Tibial nerve (tissue), 4 donors: ENCODE data around the gene KAZN. TPM values are rescaled to one million over a fixed set of nuclear protein-coding genes. Genes with fewer than 3 reads are reported as not detected.

Experiments
- DNase-seq, 2 donors: peaks; one replicate each; pipeline ENCODE4 v3.0.0-alpha.2; 2019; ENCODE audit warnings: low spot score in 2 of 2
- H3K27ac ChIP-seq, 4 donors: fragments of 200-600 bp; sonication (generic) in 3 of 4; one replicate each; pipeline ENCODE4 v1.5.1; 2017 to 2019; ENCODE audit warnings: mild to moderate bottlenecking in 1 of 4
- H3K27me3 ChIP-seq, 2 donors: fragments of 200-600 bp; sonication (generic) in 1 of 2; one replicate each; pipeline versions ENCODE4 v1.5.1 to v1.6.0; 2017 to 2019
- H3K36me3 ChIP-seq, 3 donors: fragments of 200-600 bp; sonication (generic); one replicate each; pipeline ENCODE4 v1.5.1; 2018 to 2019
- H3K4me1 ChIP-seq, 4 donors: fragments of 200-600 bp; sonication (generic) in 3 of 4; one replicate each; pipeline ENCODE4 v1.5.1; 2017 to 2019
- H3K4me3 ChIP-seq, 4 donors: fragments of 200-600 bp; sonication (generic) in 3 of 4; one replicate each; pipeline ENCODE4 v1.5.1; 2017 to 2019; ENCODE audit warnings: mild to moderate bottlenecking in 1 of 4, moderate library complexity in 1 of 4
- H3K9me3 ChIP-seq, 4 donors: fragments of 200-600 bp; sonication (generic) in 3 of 4; one replicate each; pipeline ENCODE4 v1.5.1; 2017 to 2019
- CTCF ChIP-seq, 5 experiments: fragments of 200-600 bp in 3 of 5; fragments of 450-650 bp in 2 of 5; sonication (generic) in 3 of 5; IDR thresholded peaks; one replicate each; pipeline ENCODE4 v1.5.1; 2016 to 2019; ENCODE audit warnings: antibody characterized with exemption in 5 of 5, mild to moderate bottlenecking in 3 of 5, moderate library complexity in 2 of 5
- EP300 ChIP-seq, 2 donors: sonication (generic); formaldehyde crosslinking; IDR thresholded peaks; one replicate each; pipeline ENCODE4 v1.6.1; 2017; ENCODE audit warnings: antibody characterized with exemption in 2 of 2, mild to moderate bottlenecking in 1 of 2
- POLR2A ChIP-seq, 2 donors: fragments of 450-650 bp; IDR thresholded peaks; one replicate each; pipeline ENCODE4 v1.6.1; 2017; ENCODE audit warnings: antibody characterized with exemption in 2 of 2, mild to moderate bottlenecking in 2 of 2, moderate library complexity in 2 of 2
- WGBS, 2 donors: methylation state at CpG; one replicate each; pipeline ENCODE4 v1.1.5; 2018; 5-methylcytosine and 5-hydroxymethylcytosine counted together
- total RNA-seq, 4 donors: library from RNA; depleted of rRNA; stranded (reverse); fragments of >200 nt; gene quantifications; one replicate each; pipeline ENCODE4 v1.1.0, GENCODE V29; 2016

Gene KAZN
- total RNA-seq, 4 donors from 2014 or later = 16.0 to 29.2 (median 22.2) TPM

- Histone ChIP-seq H3K4me1 (no peaks in the 10 kb centered on the region), H3K9me3 (no peaks in the 10 kb centered on the region), H3K4me3 (no peak overlapping the region), H3K27me3 (no peaks in the 10 kb centered on the region), H3K27ac (no peak overlapping the region), H3K36me3 (no peaks in the 10 kb centered on the region)
- no peak for TF ChIP-seq EP300 (IDR thresholded peaks at IDR 0.05)
- no peak for TF ChIP-seq POLR2A (IDR thresholded peaks at IDR 0.05)
- no peak for TF ChIP-seq CTCF (IDR thresholded peaks at IDR 0.05)
- WGBS, 2 donors = 68 to 69% methylated on average over 9 of the region's 9 CpGs
- DNase-seq = no peak
Measured at GRCh38 chr1:14585728-14586127, 12.8 kb upstream of the KAZN start.

GRCh38 chr1:14590411-14591180, 7.9 kb upstream of the KAZN start:
- TF ChIP-seq CTCF (IDR thresholded peaks at IDR 0.05) = no peak
- no peak for TF ChIP-seq POLR2A (IDR thresholded peaks at IDR 0.05)
- no peak for TF ChIP-seq EP300 (IDR thresholded peaks at IDR 0.05)
- H3K27ac ChIP-seq = no peak overlapping the region
- DNase-seq = no peak
- no peaks in the 10 kb centered on the region for H3K9me3 ChIP-seq
- WGBS, 2 donors = 73 to 76% methylated on average over 10 of the region's 10 CpGs
- no peak overlapping the region for H3K4me3 ChIP-seq
- H3K36me3 ChIP-seq = no peaks in the 10 kb centered on the region
- no peaks in the 10 kb centered on the region for H3K4me1 ChIP-seq
- peaks cover 0 to 5% of the 10 kb centered on the region in 2 donors for H3K27me3 ChIP-seq

- no peaks in the 10 kb centered on the region for H3K4me1 ChIP-seq
- no peak for DNase-seq
- no peaks in the 10 kb centered on the region for H3K36me3 ChIP-seq
- no peak for TF ChIP-seq EP300 (IDR thresholded peaks at IDR 0.05)
- no peak for TF ChIP-seq CTCF (IDR thresholded peaks at IDR 0.05)
- TF ChIP-seq POLR2A (IDR thresholded peaks at IDR 0.05) = no peak
- no peak overlapping the region for H3K27ac ChIP-seq
- H3K9me3 ChIP-seq = no peaks in the 10 kb centered on the region
- no peak overlapping the region for H3K4me3 ChIP-seq
- WGBS, 2 donors = 78% methylated on average over 6 of the region's 6 CpGs
- H3K27me3 ChIP-seq = peaks cover 0 to 14% of the 10 kb centered on the region in 2 donors
Measured at GRCh38 chr1:14591600-14591999, 6.9 kb upstream of the KAZN start.

- H3K4me1 ChIP-seq = no peaks in the 10 kb centered on the region
- TF ChIP-seq CTCF (IDR thresholded peaks at IDR 0.05) = no peak
- TF ChIP-seq POLR2A (IDR thresholded peaks at IDR 0.05) = no peak
- TF ChIP-seq EP300 (IDR thresholded peaks at IDR 0.05) = no peak
- no peak overlapping the region for H3K4me3 ChIP-seq
- DNase-seq = no peak
- H3K36me3 ChIP-seq = no peaks in the 10 kb centered on the region
- peaks cover 0 to 19% of the 10 kb centered on the region in 2 donors for H3K27me3 ChIP-seq
- 65 to 69% methylated on average over 9 of the region's 9 CpGs for WGBS, 2 donors
- H3K27ac ChIP-seq = peak overlapping the region in 1 of 4 donors; percentile 26
- no peaks in the 10 kb centered on the region for H3K9me3 ChIP-seq
Measured at GRCh38 chr1:14592004-14592631, 6.4 kb upstream of the KAZN start.

- H3K9me3 ChIP-seq = no peaks in the 10 kb centered on the region
- no peak for DNase-seq
- TF ChIP-seq CTCF (IDR thresholded peaks at IDR 0.05) (no peak), POLR2A (IDR thresholded peaks at IDR 0.05) (no peak), EP300 (IDR thresholded peaks at IDR 0.05) (no peak)
- peaks cover 0 to 30% of the 10 kb centered on the region in 2 donors for H3K27me3 ChIP-seq
- H3K36me3 ChIP-seq = no peaks in the 10 kb centered on the region
- no peak overlapping the region for H3K27ac ChIP-seq
- H3K4me1 ChIP-seq = peaks cover 0 to 8% (median 0%) of the 10 kb centered on the region in 4 donors
- 37 to 40% methylated on average over 4 of the region's 4 CpGs for WGBS, 2 donors
- no peak overlapping the region for H3K4me3 ChIP-seq
Measured at GRCh38 chr1:14593302-14593701, 5.2 kb upstream of the KAZN start.
